ENCODE measurements around the gene SASH1. TPM values are rescaled to one million over a fixed set of nuclear protein-coding genes. Genes with fewer than 3 reads are reported as not detected.
A peak's percentile ranks its signal among the peaks of the same experiment; 100 is the strongest.

Gene SASH1
- total RNA-seq, 1 donor from 2014 or later = 10.2 TPM

GRCh38 chr6:148472171-148473105 is 129.8 kb downstream of the SASH1 start:
- DNase-seq (ENCODE audit: low spot score) = no peak
- Mint-ChIP-seq H3K27me3 (ENCODE audit: insufficient read depth, low read depth) (no peaks in the 10 kb centered on the region), H3K36me3 (peaks cover 42% of the 10 kb centered on the region), H3K9me3 (no peaks in the 10 kb centered on the region), H3K4me1 (peaks cover 29% of the 10 kb centered on the region), H3K4me3 (no peak overlapping the region), H3K27ac (peak overlapping the region; percentile 30)
- Histone ChIP-seq H2AFZ (replicated peaks) (no peak overlapping the region), H4K20me1 (ENCODE audit: low read depth) (no peaks in the 10 kb centered on the region), H3K4me2 (no peak overlapping the region), H3F3A (ENCODE audit: low read depth) (no peaks in the 10 kb centered on the region), H3K4me3 (no peak overlapping the region), H3K4me1 (peaks cover 6% of the 10 kb centered on the region), H3K9ac (no peak overlapping the region), H3K27me3 (no peaks in the 10 kb centered on the region), H3K9me3 (ENCODE audit: low read depth) (no peaks in the 10 kb centered on the region), H3K36me3 (no peaks in the 10 kb centered on the region), H3K27ac (no peak overlapping the region), H3K79me2 (ENCODE audit: low read depth) (no peaks in the 10 kb centered on the region)
- TF ChIP-seq CTCF (IDR thresholded peaks at IDR 0.05) = no peak
- no peak for TF ChIP-seq EZH2phosphoT487 (IDR thresholded peaks at IDR 0.05)
- TF ChIP-seq EZH2 (IDR thresholded peaks at IDR 0.05) = no peak

DNA sequence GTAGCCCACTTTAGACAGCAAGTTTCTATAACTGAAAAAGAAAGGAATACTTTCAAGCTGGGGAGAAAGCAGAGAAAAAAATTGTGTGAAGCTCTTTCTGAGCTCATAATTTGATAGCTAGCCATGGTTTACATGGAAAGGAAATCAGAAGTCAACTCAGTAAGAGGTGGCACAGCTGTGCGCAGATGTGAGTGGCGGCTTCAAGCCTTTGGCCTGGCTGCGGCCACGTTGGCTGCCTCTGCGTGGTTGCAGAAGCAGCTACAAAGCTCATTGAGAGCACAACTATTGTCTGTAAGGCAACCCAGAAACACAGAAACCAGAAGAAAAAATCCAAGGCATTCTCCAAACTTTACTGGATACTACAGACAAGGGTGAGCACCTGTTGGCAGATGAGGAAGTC is 136.9 kb downstream of the SASH1 start:
- Mint-ChIP-seq H3K9me3 (no peaks in the 10 kb centered on the region), H3K4me1 (no peaks in the 10 kb centered on the region), H3K36me3 (peaks cover 37% of the 10 kb centered on the region), H3K4me3 (no peak overlapping the region), H3K27me3 (ENCODE audit: insufficient read depth, low read depth) (no peaks in the 10 kb centered on the region), H3K27ac (no peak overlapping the region)
- no peak for DNase-seq (ENCODE audit: low spot score)
- no peak overlapping the region for H2AFZ ChIP-seq (replicated peaks)
- no peak overlapping the region for H3K27ac ChIP-seq
- no peaks in the 10 kb centered on the region for H3K36me3 ChIP-seq
- H3K4me2 ChIP-seq = no peak overlapping the region
- H3K4me3 ChIP-seq = no peak overlapping the region
- H3K9me3 ChIP-seq (ENCODE audit: low read depth) = no peaks in the 10 kb centered on the region
- no peaks in the 10 kb centered on the region for H3K27me3 ChIP-seq
- no peak for TF ChIP-seq CTCF (IDR thresholded peaks at IDR 0.05)
- TF ChIP-seq EZH2 (IDR thresholded peaks at IDR 0.05) = no peak
- TF ChIP-seq EZH2phosphoT487 (IDR thresholded peaks at IDR 0.05) = no peak
- no peaks in the 10 kb centered on the region for H4K20me1 ChIP-seq (ENCODE audit: low read depth)
- H3K79me2 ChIP-seq (ENCODE audit: low read depth) = no peaks in the 10 kb centered on the region
- H3K9ac ChIP-seq = no peak overlapping the region
- no peaks in the 10 kb centered on the region for H3F3A ChIP-seq (ENCODE audit: low read depth)
- H3K4me1 ChIP-seq = no peaks in the 10 kb centered on the region

DNA sequence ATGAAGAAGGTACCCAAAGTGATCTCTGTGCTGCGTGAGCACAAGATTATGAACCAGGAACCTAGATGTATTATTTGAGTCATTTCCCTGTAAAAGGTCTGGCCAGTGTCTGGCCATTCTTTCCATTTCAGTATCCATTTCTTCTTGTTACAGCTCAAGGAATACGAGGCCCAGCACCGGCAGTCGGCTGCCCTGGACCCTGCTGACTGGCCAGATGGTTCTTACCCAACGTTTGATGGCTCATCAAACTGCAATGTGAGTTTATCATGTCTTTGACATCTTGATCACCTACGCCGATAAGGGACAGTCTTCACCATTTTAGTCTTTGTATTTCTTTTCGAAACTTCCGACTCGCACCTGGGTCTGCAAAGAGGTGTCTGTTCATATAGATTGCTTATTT is 144.8 kb downstream of the SASH1 start:
- H3K9me3 Mint-ChIP-seq = no peaks in the 10 kb centered on the region
- TF ChIP-seq CTCF (IDR thresholded peaks at IDR 0.05) = no peak
- no peak for TF ChIP-seq EZH2 (IDR thresholded peaks at IDR 0.05)
- no peak for TF ChIP-seq EZH2phosphoT487 (IDR thresholded peaks at IDR 0.05)

More for the DNA sequence above, 144.8 kb downstream of the SASH1 start:
- no peak overlapping the region for H3K9ac ChIP-seq
- H3K9me3 ChIP-seq (ENCODE audit: low read depth) = no peaks in the 10 kb centered on the region
- peaks cover 23% of the 10 kb centered on the region for H3K36me3 Mint-ChIP-seq
- no peaks in the 10 kb centered on the region for H3K27me3 Mint-ChIP-seq (ENCODE audit: insufficient read depth, low read depth)
- no peaks in the 10 kb centered on the region for H4K20me1 ChIP-seq (ENCODE audit: low read depth)
- H3K4me1 Mint-ChIP-seq = no peaks in the 10 kb centered on the region
- no peak overlapping the region for H3K27ac ChIP-seq
- no peaks in the 10 kb centered on the region for H3K4me1 ChIP-seq
- no peak for DNase-seq (ENCODE audit: low spot score)
- no peak overlapping the region for H3K4me3 Mint-ChIP-seq
- peaks cover 6% of the 10 kb centered on the region for H3K36me3 ChIP-seq
- no peak overlapping the region for H3K4me2 ChIP-seq
- no peaks in the 10 kb centered on the region for H3F3A ChIP-seq (ENCODE audit: low read depth)
- no peaks in the 10 kb centered on the region for H3K79me2 ChIP-seq (ENCODE audit: low read depth)
- H3K27ac Mint-ChIP-seq = no peak overlapping the region
- H3K4me3 ChIP-seq = no peak overlapping the region
- H2AFZ ChIP-seq (replicated peaks) = no peak overlapping the region
- no peaks in the 10 kb centered on the region for H3K27me3 ChIP-seq
